Omental fat pad (tissue), 4 donors: ENCODE results near the gene SMIM28. TPM values are rescaled to one million over a fixed set of nuclear protein-coding genes. Genes with fewer than 3 reads are reported as not detected.

Experiments used
- ATAC-seq: fragments of 150-250 bp; one replicate; pipeline ENCODE4 v1.9.1; 2016; ENCODE audit warnings: mild to moderate bottlenecking, moderate library complexity; ENCODE audit not compliant: low FRiP score
- DNase-seq: peaks from one replicate; pipeline ENCODE4 v3.0.0-alpha.2; 2019; ENCODE audit warnings: low spot score
- CTCF ChIP-seq, 3 donors: fragments of 450-650 bp; IDR thresholded peaks; one replicate each; pipeline ENCODE4 v1.5.1; 2016 to 2017; ENCODE audit warnings: antibody characterized with exemption in 3 of 3, mild to moderate bottlenecking in 3 of 3, moderate library complexity in 2 of 3
- total RNA-seq, 4 donors: library from RNA; depleted of rRNA; stranded (reverse); fragments of >200 nt; gene quantifications; one replicate each; pipeline ENCODE4 v1.1.0, GENCODE V29; 2016

SMIM28 gene
- total RNA-seq, 4 donors from 2014 or later, result not detected

- no peak for ATAC-seq
- no peak for TF ChIP-seq CTCF (IDR thresholded peaks at IDR 0.05)
- DNase-seq, result no peak
Observed at GRCh38 chr6:138371720-138372119, 6.0 kb upstream of the SMIM28 start.

GRCh38 chr6:138372711-138373463, 4.8 kb upstream of the SMIM28 start:
- DNase-seq (no peak), ATAC-seq (no peak)
- TF ChIP-seq CTCF (IDR thresholded peaks at IDR 0.05), result no peak

GRCh38 chr6:138374230-138374629, 3.5 kb upstream of the SMIM28 start:
- DNase-seq, result no peak
- no peak for TF ChIP-seq CTCF (IDR thresholded peaks at IDR 0.05)
- ATAC-seq, result no peak

GRCh38 chr6:138374815-138375214, 2.9 kb upstream of the SMIM28 start:
- DNase-seq, result no peak
- TF ChIP-seq CTCF (IDR thresholded peaks at IDR 0.05), result no peak
- no peak for ATAC-seq

GRCh38 chr6:138377042-138377441, 663 bp upstream of the SMIM28 start:
- no peak for ATAC-seq
- TF ChIP-seq CTCF (IDR thresholded peaks at IDR 0.05), result no peak
- no peak for DNase-seq

GRCh38 chr6:138378463-138378862, 758 bp downstream of the SMIM28 start:
- no peak for TF ChIP-seq CTCF (IDR thresholded peaks at IDR 0.05)
- DNase-seq, result no peak
- ATAC-seq, result no peak
